Amygdala (tissue), 56 donors: ENCODE results near the gene OSBPL3.

Experiments
- DNase-seq, 56 donors: peaks; one replicate each; lab custom pipeline; 2025; lab: John Stamatoyannopoulos, UW

OSBPL3 gene

GRCh38 chr7:24870766-24871165, 109.2 kb downstream of the OSBPL3 start:
- DNase-seq, result no peak

- DNase-seq, result no peak
Measured at GRCh38 chr7:24869572-24869971, 110.4 kb downstream of the OSBPL3 start.

- no peak for DNase-seq
Measured at GRCh38 chr7:24868741-24869140, 111.2 kb downstream of the OSBPL3 start.

GRCh38 chr7:24866004-24866615, 113.9 kb downstream of the OSBPL3 start:
- DNase-seq, result no peak

- DNase-seq, result no peak
Measured at GRCh38 chr7:24864214-24864817, 115.7 kb downstream of the OSBPL3 start.

GRCh38 chr7:24863626-24864025, 116.4 kb downstream of the OSBPL3 start:
- DNase-seq, result no peak

GRCh38 chr7:24862461-24862860, 117.5 kb downstream of the OSBPL3 start:
- no peak for DNase-seq

- DNase-seq, result no peak
Measured at GRCh38 chr7:24861336-24861735, 118.6 kb downstream of the OSBPL3 start.

GRCh38 chr7:24860611-24861010, 119.4 kb downstream of the OSBPL3 start:
- DNase-seq, result no peak

GRCh38 chr7:24858108-24858977, 121.6 kb downstream of the OSBPL3 start:
- DNase-seq, result no peak

- DNase-seq, result no peak
Measured at GRCh38 chr7:24857623-24858022, 122.4 kb downstream of the OSBPL3 start.

- no peak for DNase-seq
Measured at GRCh38 chr7:24854866-24855265, 125.1 kb downstream of the OSBPL3 start.

GRCh38 chr7:24851786-24852185, 128.2 kb downstream of the OSBPL3 start:
- DNase-seq, result no peak

GRCh38 chr7:24848878-24849277, 131.1 kb downstream of the OSBPL3 start:
- DNase-seq, result no peak

- no peak for DNase-seq
Measured at GRCh38 chr7:24847754-24848153, 132.2 kb downstream of the OSBPL3 start.

- no peak for DNase-seq
Measured at GRCh38 chr7:24843821-24844434, 136.1 kb downstream of the OSBPL3 start.

GRCh38 chr7:24842449-24843241, 137.3 kb downstream of the OSBPL3 start:
- no peak for DNase-seq

- DNase-seq, result no peak
Measured at GRCh38 chr7:24842029-24842428, 137.9 kb downstream of the OSBPL3 start.

GRCh38 chr7:24840563-24840962, 139.4 kb downstream of the OSBPL3 start:
- no peak for DNase-seq

- no peak for DNase-seq
Measured at GRCh38 chr7:24836084-24836483, 143.9 kb downstream of the OSBPL3 start.
